Left cardiac atrium (tissue), 4 donors: ENCODE measurements around the gene NCL. TPM values are rescaled to one million over a fixed set of nuclear protein-coding genes. Genes with fewer than 3 reads are reported as not detected.
"Not testable (repeated sequence)": the region's sequence is repeated elsewhere in the genome, so short reads cannot be mapped to it uniquely, and the experiment has no call there.

Experiments used
- ATAC-seq, 2 donors: fragments of 200-7000 bp; cut with Tn5 transposase; one replicate each; pipeline ENCODE4 v1.9.1; 2020; ENCODE audit warnings: mild to moderate bottlenecking in 2 of 2, moderate library complexity in 2 of 2
- DNase-seq: peaks from one replicate; pipeline ENCODE4 v3.0.0-alpha.2; 2020
- intact Hi-C, 2 donors: fragments of 100-400 bp; cut with DNase I; formaldehyde crosslinking; loops; one replicate each; pipeline versions ENCODE4 v1.14.1 to v1.15.1; 2022 to 2023
- total RNA-seq, 2 donors: library from RNA; stranded (reverse); fragmentation: NEBNext Ultra II Directional; extraction: Animal tissue kit (Norgen Biotek cat#: 25700); gene quantifications; one replicate each; pipeline ENCODE4 v1.2.1, GENCODE V29; 2021
- donor health status: DM: no; HTN: yes; CAD: no.
- donor health status: DM: no; HTN: yes; CAD: no; lungs with severe emphysema.
- donor health status: DM: yes; HTN: yes; CAD: no.
- donor health status: Dilated cardiomyopathy.

NCL gene
- total RNA-seq, 2 donors from 2014 or later = 210 to 356 TPM

- DNase-seq (no peak), ATAC-seq (no peak)
- intact Hi-C loops = no loop called here
Measured at GRCh38 chr2:231470246-231470900, 6.1 kb upstream of the NCL start.

DNA sequence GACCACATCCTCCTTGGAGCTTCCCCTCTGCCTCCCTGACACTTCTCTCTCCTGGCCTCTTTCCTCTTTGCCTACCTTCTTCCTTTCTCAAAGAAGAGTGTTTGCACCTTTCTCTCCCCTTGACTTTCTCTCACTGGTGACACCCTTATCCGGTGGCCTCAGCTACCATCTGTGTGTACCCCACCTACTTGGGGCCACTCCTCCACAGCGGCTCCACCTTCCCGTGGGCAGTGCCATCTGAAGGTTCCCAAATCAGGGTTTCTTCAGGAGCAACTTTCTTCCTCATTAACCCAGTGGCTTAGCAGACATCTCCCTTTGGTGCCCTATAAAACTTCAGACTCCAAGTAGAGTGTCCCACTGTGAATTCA, 5.3 kb upstream of the NCL start:
- DNase-seq = no peak
- no peak for ATAC-seq
- intact Hi-C loops = no loop called here

DNA sequence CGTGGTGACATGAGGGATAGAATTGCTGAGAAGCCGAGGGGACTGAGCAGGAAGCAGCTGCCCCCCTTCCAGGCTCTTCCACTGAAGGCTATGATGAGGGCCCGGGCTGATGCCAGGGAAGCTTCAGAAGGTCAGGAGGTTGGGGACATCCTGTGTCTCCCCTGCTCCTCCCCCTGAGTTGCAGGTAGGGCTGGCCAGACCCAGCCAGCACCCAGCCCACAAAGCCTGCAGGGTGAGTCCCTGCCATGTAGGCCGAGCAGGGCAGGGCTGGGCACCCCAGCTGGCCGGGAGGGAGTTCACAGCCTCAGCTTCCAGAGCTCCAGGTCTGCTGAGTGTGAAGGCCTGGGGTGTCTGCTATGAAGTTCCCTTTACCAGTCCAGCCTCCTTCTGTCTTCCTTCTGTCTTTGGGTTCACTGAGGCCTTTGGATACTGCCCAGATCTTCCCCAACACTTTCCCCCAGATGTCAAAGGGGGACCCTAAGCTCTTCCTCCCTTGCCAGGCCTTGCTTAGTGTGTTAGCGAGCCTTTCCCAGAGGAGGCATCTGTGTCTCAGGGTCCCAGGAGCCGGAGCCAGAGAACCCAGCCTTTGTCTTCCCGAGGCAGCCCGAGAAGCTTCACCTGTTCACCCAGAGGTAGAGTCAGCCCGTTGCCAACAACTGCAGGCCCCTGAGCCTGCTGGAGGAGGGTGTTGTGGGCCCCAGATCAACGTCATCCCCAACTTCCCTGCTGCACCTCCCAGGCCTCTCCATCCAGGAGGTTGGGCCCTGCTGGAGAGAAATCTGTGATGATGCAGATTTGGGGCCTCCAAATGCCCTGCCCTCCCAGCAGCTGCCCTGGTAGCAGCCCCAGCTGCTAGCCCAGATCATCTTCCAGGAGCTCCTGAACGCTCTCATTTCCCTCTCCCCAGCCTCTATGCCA, 3.6 kb upstream of the NCL start:
- intact Hi-C loops = no loop called here
- DNase-seq (no peak), ATAC-seq (no peak)

- intact Hi-C loops = no loop called here
- ATAC-seq = no peak
- no peak for DNase-seq
Measured at GRCh38 chr2:231467016-231467545, 2.8 kb upstream of the NCL start.

DNA sequence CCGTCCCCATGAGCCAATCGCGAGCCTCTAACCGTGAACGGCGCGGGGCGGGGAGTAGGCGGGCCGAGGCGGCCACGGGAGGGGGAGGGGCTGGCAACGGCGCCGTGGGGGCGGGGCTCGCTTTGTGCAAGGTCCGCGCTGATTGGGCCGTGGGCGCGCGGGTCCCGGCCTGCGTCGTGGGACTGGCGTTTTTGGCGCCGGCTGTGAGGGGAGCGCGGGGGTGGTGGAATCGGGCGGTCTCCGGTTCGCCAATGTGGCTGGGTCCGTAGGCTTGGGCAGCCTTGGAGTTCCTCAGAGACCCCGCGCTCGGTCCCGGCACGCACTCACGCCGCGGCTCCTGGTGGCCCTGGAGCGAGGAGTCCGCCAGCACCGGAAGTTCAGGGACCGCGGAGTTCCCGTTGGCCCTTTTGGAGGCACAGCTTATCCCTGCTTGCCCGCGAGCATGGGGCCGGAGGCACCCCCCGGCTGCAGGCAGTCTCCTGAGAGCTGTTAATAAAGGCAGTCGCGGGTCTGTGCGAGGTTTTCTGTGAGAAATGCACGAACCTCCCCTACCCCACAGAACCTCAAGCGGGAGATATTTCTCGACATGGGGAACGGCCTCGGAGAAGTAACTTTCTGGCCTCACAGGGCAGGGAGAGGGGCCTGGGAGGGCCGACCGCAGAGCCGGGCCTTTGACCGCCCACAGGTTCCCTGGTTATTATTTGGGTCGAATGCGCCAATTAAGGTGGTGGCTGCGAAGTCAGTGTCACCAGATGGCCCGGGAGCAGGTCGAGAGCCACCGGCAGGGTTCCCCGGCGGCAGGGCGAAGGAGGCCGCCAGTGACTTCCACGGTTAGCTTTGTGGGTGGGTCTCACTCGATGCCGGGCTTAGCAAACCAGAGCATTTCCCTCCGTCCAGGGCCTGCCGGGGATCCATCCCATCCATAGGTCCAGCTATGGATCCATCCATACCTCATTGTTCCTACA, 574 bp upstream of the NCL start:
- intact Hi-C loops = no loop called here
- ATAC-seq (peak; percentile 97), DNase-seq (peak; percentile 98)

DNA sequence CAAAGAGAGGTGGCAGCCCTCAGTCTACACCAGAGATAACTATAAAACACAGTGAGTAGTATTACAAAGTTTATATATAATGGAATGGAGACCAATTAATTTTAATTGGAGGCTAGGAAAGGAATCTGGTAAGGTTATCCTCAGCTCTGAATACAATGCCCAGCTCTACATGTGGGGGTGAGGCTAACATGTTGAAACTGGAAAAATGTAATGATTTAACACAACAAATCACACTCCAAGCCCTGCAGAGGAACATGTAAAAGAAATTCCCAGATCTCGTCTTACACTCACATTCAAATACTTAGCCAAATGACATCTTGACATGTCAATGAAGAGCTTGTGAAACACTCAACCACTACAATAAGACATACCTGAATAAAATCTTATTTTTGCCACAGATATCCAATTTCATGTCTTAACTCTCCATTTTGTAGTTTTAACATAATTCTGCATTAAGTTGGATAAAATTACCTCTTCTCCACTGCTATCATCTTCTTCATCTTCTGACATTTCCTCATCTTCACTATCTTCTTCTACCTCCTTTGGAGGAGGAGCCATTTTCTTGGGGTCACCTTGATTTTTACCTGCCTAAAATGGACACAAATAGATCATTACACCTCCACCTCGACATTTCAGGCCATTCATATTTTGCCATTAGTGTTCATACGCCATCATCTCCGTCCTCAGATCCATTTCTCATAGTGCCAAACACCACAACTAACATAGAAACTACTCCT, 1.4 kb downstream of the NCL start:
- ATAC-seq (no peak), DNase-seq (no peak)
- intact Hi-C loops = no loop called here

DNA sequence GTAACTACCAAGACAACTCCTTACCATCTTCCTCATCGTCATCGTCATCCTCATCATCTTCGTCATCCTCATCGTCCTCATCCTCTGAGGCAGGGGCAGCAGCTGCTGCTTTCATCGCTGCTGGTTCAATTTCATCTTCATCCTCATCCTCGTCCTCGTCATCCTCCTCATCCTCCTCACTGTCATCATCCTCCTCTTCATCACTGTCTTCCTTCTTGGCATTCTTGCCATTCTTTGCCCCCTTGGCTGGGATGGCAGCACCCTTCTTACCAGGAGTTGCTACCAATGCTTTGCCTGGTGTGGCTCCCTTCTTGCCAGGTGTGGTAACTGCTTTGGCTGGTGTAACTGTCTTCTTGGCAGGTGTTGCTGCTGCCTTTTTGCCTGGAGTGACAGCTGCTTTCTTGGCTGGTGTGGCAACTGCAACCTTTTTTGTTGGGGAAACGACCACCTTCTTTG, 2.7 kb downstream of the NCL start:
- DNase-seq = no peak
- intact Hi-C loops = no loop called here

GRCh38 chr2:231460841-231461240, 3.4 kb downstream of the NCL start:
- intact Hi-C loops, ATAC-seq, DNase-seq: not testable (repeated sequence)

More for the DNA sequence above, 2.7 kb downstream of the NCL start:
- ATAC-seq = no peak

DNA sequence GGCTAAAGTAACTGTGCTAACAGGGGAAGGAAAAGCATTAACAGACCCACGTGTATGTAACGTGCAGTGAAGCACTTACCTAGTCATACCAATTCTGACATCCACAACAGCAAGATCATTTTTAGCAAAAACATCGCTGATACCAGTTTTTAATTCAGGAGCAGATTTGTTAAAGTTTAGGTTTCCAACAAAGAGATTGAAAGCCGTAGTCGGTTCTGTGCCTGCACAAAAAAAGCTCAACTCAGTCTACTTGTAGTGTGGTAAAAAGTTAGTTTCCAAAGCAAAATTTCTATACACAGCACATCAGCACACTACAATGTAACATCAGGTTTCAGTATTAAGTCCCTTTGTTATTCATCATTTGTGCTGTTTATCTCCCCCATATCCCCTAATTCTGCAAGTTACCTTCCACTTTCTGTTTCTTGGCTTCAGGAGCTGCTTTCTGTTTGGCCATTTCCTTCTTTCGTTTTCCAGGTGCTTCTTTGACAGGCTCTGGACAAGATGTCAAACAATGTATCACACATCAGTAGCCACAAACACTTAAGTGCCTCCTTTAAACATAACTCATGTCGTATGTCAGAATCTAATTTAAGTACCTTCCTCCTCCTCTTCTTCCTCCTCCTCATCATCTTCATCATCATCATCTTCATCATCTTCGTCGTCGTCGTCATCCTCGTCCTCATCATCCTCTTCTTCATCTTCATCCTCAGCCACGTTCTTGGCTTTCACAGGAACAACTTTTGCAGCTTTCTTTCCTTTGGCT, 4.0 kb downstream of the NCL start:
- ATAC-seq (no peak), DNase-seq (no peak)
- intact Hi-C loops = no loop called here

DNA sequence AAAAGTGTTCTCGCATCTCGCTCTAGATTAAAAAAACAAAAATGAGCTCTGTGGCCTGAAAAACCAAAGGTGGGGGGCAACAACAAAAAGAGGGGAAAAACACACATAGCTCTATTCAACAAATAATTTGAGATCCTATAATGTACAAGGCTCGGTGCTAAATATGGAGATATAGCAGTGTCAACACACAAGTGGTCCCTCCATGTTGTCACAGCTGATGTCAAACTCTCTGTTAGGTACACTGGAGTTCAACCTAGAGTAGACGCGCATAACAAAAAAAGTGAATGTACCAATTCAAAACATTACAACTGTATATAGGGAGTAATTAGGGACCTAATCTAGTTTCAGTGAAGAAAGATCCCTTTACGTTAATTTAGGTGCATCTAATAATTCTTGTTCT, 5.9 kb downstream of the NCL start:
- DNase-seq (no peak), ATAC-seq (no peak)
- intact Hi-C loops = loop anchor here in 1 of 2 donors (10.0 kb wide), 1 partner anchor 354 kb away; no protein-coding TSS in a partner anchor

DNA sequence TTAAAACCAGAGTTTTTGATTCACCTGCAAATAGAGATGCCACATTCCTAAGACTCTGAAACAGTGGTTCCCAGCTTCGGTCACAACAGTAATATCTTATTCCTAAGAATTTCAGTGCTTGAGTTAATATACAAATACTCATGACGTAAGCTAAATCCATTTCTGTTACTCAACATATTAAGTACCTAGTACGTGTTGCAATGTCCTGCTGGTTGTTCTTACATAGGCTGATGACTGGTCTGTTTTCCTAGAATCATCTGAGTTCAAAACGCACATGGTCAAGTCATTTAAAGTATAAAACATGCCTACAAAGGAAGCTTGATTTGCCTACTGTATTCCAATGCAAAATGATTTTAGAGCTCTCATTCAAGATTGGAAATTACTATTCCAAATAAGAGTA, 7.2 kb downstream of the NCL start:
- DNase-seq (no peak), ATAC-seq (no peak)
- intact Hi-C loops = loop anchor here in 1 of 2 donors (10.0 kb wide), 1 partner anchor 352 kb away; no protein-coding TSS in a partner anchor

- ATAC-seq = no peak
- no peak for DNase-seq
- intact Hi-C loops = loop anchor here in 1 of 2 donors (10.0 kb wide), 1 partner anchor 352 kb away; no protein-coding TSS in a partner anchor
Measured at GRCh38 chr2:231456295-231457004, 7.8 kb downstream of the NCL start.

DNA sequence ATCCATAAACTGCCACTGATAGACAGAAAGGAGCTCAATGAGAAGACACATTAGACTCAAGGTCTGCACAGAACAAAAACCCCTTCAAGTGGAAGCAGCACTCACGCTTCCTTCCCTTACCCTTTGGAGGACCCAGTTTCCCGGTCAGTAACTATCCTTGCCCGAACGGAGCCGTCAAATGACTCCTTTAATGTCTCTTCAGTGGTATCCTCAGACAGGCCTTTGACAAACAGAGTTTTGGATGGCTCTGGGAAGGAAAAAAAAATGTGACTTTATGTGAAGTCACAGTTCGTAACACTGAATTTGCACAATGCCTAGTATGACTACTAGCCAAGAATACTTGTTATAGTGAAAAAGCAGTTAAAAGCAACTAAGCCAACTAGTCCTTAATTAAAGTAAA, 8.4 kb downstream of the NCL start:
- intact Hi-C loops = loop anchor here in 1 of 2 donors (10.0 kb wide), 1 partner anchor 351 kb away; no protein-coding TSS in a partner anchor
- DNase-seq (no peak), ATAC-seq (no peak)

DNA sequence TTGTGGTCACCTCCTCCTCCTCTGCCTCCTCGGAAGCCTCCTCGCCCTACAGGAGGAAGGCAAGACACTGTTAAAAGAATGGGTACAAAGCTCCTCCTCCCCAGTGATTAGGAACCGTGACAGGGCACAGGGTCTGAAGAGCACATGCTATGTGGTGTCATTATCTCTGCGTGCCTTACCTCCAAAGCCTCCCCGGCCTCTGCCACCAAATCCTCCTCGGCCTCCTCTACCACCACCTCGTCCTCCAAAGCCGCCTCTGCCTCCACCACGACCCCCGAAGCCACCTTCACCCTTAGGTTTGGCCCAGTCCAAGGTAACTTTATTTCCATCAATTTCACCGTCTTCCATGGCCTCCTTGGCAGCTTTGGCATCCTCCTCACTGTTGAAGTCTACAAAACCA, 9.1 kb downstream of the NCL start:
- ATAC-seq (no peak), DNase-seq (no peak)
- intact Hi-C loops = loop anchor here in 1 of 2 donors (10.0 kb wide), 1 partner anchor 350 kb away; no protein-coding TSS in a partner anchor

GRCh38 chr2:231454361-231454791, 9.9 kb downstream of the NCL start:
- ATAC-seq (no peak), DNase-seq (no peak)
- intact Hi-C loops = loop anchor here (5.0 to 10.0 kb wide), 3 partner anchors 227 to 352 kb away; no protein-coding TSS in a partner anchor

DNA sequence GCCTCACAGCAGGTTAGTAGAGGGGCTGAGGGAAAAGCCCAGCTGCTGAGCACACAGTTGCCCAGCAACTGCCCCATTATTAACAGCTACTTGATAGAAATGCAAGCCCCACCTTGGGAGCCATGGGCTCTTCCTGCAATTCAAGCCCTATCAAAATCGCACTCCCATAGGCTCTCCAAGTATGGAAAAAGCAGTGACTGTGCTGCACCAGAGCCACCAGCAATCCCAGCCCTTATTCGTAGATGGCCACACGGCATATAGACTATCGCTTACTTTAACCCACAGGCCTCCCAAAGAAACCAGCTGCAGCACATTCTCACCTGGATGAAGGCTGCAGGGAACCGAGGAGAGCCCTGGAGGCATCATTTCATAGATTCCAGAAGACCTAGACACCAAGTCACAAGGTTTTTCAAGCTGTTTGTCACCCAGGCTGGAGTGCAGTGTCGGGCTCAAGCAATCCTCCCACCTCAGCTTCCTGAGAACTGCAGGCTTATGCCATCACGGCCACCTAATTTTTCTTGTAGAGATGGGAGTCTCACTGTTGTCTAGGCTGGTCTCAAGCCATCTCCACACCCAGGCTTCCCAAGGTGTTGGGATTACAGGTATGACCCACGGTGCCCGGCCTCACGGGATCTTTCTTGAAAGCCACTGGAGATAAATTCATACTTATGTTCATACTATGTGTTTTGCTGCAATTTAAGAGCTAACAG, 11.3 kb downstream of the NCL start:
- intact Hi-C loops = loop anchor here (5.0 to 10.0 kb wide), 3 partner anchors 226 to 351 kb away; no protein-coding TSS in a partner anchor
- DNase-seq (no peak), ATAC-seq (peak; percentile 9 to 13)
